ENCODE results near the gene VPS11. TPM values are rescaled to one million over a fixed set of nuclear protein-coding genes. Genes with fewer than 3 reads are reported as not detected.
"Not testable (repeated sequence)": the region's sequence is repeated elsewhere in the genome, so short reads cannot be mapped to it uniquely, and the experiment has no call there.

Gene VPS11
- total RNA-seq, 1 experiment from 2014 or later: 48.7 TPM

GRCh38 chr11:119101759-119102423 is 34.3 kb downstream of the VPS11 start, which contains the start of gene DPAGT1:
TSS of gene DPAGT1 (minus strand) at chr11:119101853. CDS start at chr11:119101655, 198 bp downstream.
- H3K36me3 ChIP-seq (ENCODE audit: low read depth, low read length): peaks cover 17% of the 10 kb centered on the region
- peak within 1 kb of the TSS; percentile 84 for H3K27ac ChIP-seq (ENCODE audit: low read length)
- POLR2A ChIA-PET (ENCODE audit: unreplicated experiment): interaction anchor here (0.5 to 1.4 kb wide), 12 partner anchors 17 to 422 kb away, joined by 3 to 18 read pairs (median 4); partner anchors contain the start of genes ABCG4, C1QTNF5, HINFP and HMBS
- CTCF ChIA-PET: interaction anchor here (0.5 to 1.7 kb wide), 13 partner anchors 17 to 850 kb away, joined by 3 to 11 read pairs (median 4); partner anchors contain the start of genes CBL, HINFP, HYOU1 and VPS11
- H3K4me2 ChIP-seq (ENCODE audit: low read length): peak within 1 kb of the TSS; percentile 96
- peaks cover 37% of the 10 kb centered on the region for H3K79me2 ChIP-seq (ENCODE audit: low read length)
- peaks cover 24% of the 10 kb centered on the region for H3K4me1 ChIP-seq (ENCODE audit: insufficient read depth, low read length)
- H3K9me2 ChIP-seq (replicated peaks; ENCODE audit: low read length): no peaks in the 10 kb centered on the region
- TF ChIP-seq EZH2 (IDR thresholded peaks at IDR 0.05; ENCODE audit: low read length, unreplicated experiment) (no peak), EZH2phosphoT487 (IDR thresholded peaks at IDR 0.05; ENCODE audit: borderline replicate concordance, low read length) (no peak), CTCF (conservative IDR thresholded peaks at IDR 0.05; ENCODE audit: low read depth, low read length) (no peak)
- intact Hi-C loops (cut with micrococcal nuclease): loop anchor here (1.0 to 2.0 kb wide), 6 partner anchors 17 to 95 kb away; partner anchors contain the start of genes HINFP, HMBS, RPS25 and SLC37A4
- peak within 1 kb of the TSS; percentile 83 for H2AFZ ChIP-seq (ENCODE audit: low read length)
- no TSS peak for BruUV-seq (replicated peaks)
- peak; percentile 99 for DNase-seq
- peak within 1 kb of the TSS; percentile 84 for H3K9ac ChIP-seq (ENCODE audit: low read length)
- no peaks in the 10 kb centered on the region for H3F3A ChIP-seq (ENCODE audit: low read length, unreplicated experiment)
- no peaks in the 10 kb centered on the region for H3K9me3 ChIP-seq (ENCODE audit: low read length)
- H4K20me1 ChIP-seq (ENCODE audit: low read length): no peaks in the 10 kb centered on the region
- H3K4me3 ChIP-seq (ENCODE audit: low read length): peak within 1 kb of the TSS; percentile 89
- no peaks in the 10 kb centered on the region for H3K27me3 ChIP-seq (ENCODE audit: low read length)
- peak; percentile 81 for ATAC-seq

- H3K9ac ChIP-seq (ENCODE audit: low read length): peak overlapping the region; percentile 84
- H3K36me3 ChIP-seq (ENCODE audit: low read depth, low read length); DNase-seq; POLR2A ChIA-PET (ENCODE audit: unreplicated experiment); H4K20me1 ChIP-seq (ENCODE audit: low read length); H3K9me2 ChIP-seq (replicated peaks; ENCODE audit: low read length); BruUV-seq (replicated peaks); H3K9me3 ChIP-seq (ENCODE audit: low read length); ATAC-seq; H3F3A ChIP-seq (ENCODE audit: low read length, unreplicated experiment); H3K27me3 ChIP-seq (ENCODE audit: low read length): not testable (repeated sequence)
- intact Hi-C loops (cut with micrococcal nuclease): loop anchor here (2.0 kb wide), 3 partner anchors 36 to 94 kb away; partner anchors contain the start of genes SLC37A4 and VPS11
- CTCF ChIA-PET: interaction anchor here (0.7 to 1.7 kb wide), 3 partner anchors 18 to 93 kb away, joined by 3 to 8 read pairs (median 4); partner anchors contain the start of genes HINFP and VPS11
- peaks cover 26% of the 10 kb centered on the region for H3K4me1 ChIP-seq (ENCODE audit: insufficient read depth, low read length)
- peak overlapping the region; percentile 89 for H3K4me3 ChIP-seq (ENCODE audit: low read length)
- H3K79me2 ChIP-seq (ENCODE audit: low read length): peaks cover 44% of the 10 kb centered on the region
- H2AFZ ChIP-seq (ENCODE audit: low read length): peak overlapping the region; percentile 83
- H3K27ac ChIP-seq (ENCODE audit: low read length): peak overlapping the region; percentile 84
- peak overlapping the region; percentile 96 for H3K4me2 ChIP-seq (ENCODE audit: low read length)
Observed at GRCh38 chr11:119103161-119103664, 35.6 kb downstream of the VPS11 start.

- Histone ChIP-seq H3K9me2 (replicated peaks; ENCODE audit: low read length) (no peaks in the 10 kb centered on the region), H3K79me2 (ENCODE audit: low read length) (peaks cover 46% of the 10 kb centered on the region), H3F3A (ENCODE audit: low read length, unreplicated experiment) (no peaks in the 10 kb centered on the region), H3K9ac (ENCODE audit: low read length) (no peak overlapping the region), H3K4me2 (ENCODE audit: low read length) (0 out of 2 replicates have a peak overlapping the region, but pooled peaks have one; percentile 96), H4K20me1 (ENCODE audit: low read length) (no peaks in the 10 kb centered on the region), H2AFZ (ENCODE audit: low read length) (no peak overlapping the region), H3K36me3 (ENCODE audit: low read depth, low read length) (no peaks in the 10 kb centered on the region; the same call in 1 of the 2 replicates), H3K4me1 (ENCODE audit: insufficient read depth, low read length) (peaks cover 32% of the 10 kb centered on the region), H3K27me3 (ENCODE audit: low read length) (no peaks in the 10 kb centered on the region), H3K9me3 (ENCODE audit: low read length) (no peaks in the 10 kb centered on the region), H3K27ac (ENCODE audit: low read length) (no peak overlapping the region), H3K4me3 (ENCODE audit: low read length) (no peak overlapping the region)
- ATAC-seq (no peak), DNase-seq (no peak)
- BruUV-seq (replicated peaks): no TSS peak
- ChIA-PET CTCF (no interaction called here), POLR2A (ENCODE audit: unreplicated experiment) (no interaction called here)
- intact Hi-C loops (cut with micrococcal nuclease): loop anchor here (2.0 kb wide), 3 partner anchors 37 to 93 kb away; partner anchors contain the start of genes SLC37A4 and VPS11
- no peak for TF ChIP-seq EZH2phosphoT487 (IDR thresholded peaks at IDR 0.05; ENCODE audit: borderline replicate concordance, low read length)
- TF ChIP-seq EZH2 (IDR thresholded peaks at IDR 0.05; ENCODE audit: low read length, unreplicated experiment): no peak
- TF ChIP-seq CTCF (conservative IDR thresholded peaks at IDR 0.05; ENCODE audit: low read depth, low read length): peak; percentile 41; the same call in 1 of the 2 replicates
Observed at GRCh38 chr11:119103793-119104192, 36.2 kb downstream of the VPS11 start.

Data from PC-3 (cell line).